Neural cell (in vitro differentiated cells): ENCODE results near the gene FOXO1. TPM values are rescaled to one million over a fixed set of nuclear protein-coding genes. Genes with fewer than 3 reads are reported as not detected.
"Not testable (repeated sequence)": the region's sequence is repeated elsewhere in the genome, so short reads cannot be mapped to it uniquely, and the experiment has no call there.

ENCODE experiments used
- H2AFZ ChIP-seq: fragments of 200-600, 300-800 bp; sonication (generic), shearing (Covaris generic); 2 replicates; pipeline ENCODE4 v1.6.0; 2014; ENCODE audit warnings: low read depth, mild to moderate bottlenecking, antibody characterized with exemption, low read length, moderate library complexity
- H3F3A ChIP-seq: fragments of 200-600 bp; shearing (Covaris generic); 2 replicates; pipeline ENCODE4 v1.6.1; 2016; ENCODE audit warnings: mild to moderate bottlenecking, moderate library complexity, mixed read lengths, antibody characterized with exemption, low read length; ENCODE audit not compliant: insufficient read depth, poor library complexity, severe bottlenecking
- H3K27ac ChIP-seq: fragments of 200-600, 300-800 bp; sonication (generic), shearing (Covaris generic); 2 replicates; pipeline ENCODE4 v1.5.1; 2014; ENCODE audit warnings: mild to moderate bottlenecking, low read length, moderate library complexity
- H3K27me3 ChIP-seq: fragments of 300-800, 200-600 bp; sonication (generic), shearing (Covaris generic); 2 replicates; pipeline ENCODE4 v1.6.0; 2014; ENCODE audit warnings: mild to moderate bottlenecking, low read depth, low read length, moderate library complexity; ENCODE audit not compliant: insufficient read depth
- H3K36me3 ChIP-seq: fragments of 300-800, 200-600 bp; sonication (generic), shearing (Covaris generic); 2 replicates; pipeline ENCODE4 v1.5.1; 2014; ENCODE audit warnings: mild to moderate bottlenecking, antibody characterized with exemption, low read length, moderate library complexity; ENCODE audit not compliant: insufficient read depth
- H3K4me2 ChIP-seq: fragments of 300-800, 200-600 bp; sonication (generic), shearing (Covaris generic); 2 replicates; pipeline ENCODE4 v1.6.0; 2014; ENCODE audit warnings: mild to moderate bottlenecking, low read length
- H3K4me3 ChIP-seq: fragments of 300-800, 200-600 bp; sonication (generic), shearing (Covaris generic); 2 replicates; pipeline ENCODE4 v1.5.1; 2014; ENCODE audit warnings: mild to moderate bottlenecking, low read length, moderate library complexity
- H3K79me2 ChIP-seq: fragments of 200-600 bp; shearing (Covaris generic); replicated peaks from 2 replicates; pipeline ENCODE4 v1.6.0; 2014; ENCODE audit warnings: mild to moderate bottlenecking, low read length, moderate library complexity; ENCODE audit not compliant: insufficient read depth
- H3K9ac ChIP-seq: fragments of 300-800, 200-600 bp; sonication (generic), shearing (Covaris generic); 2 replicates; pipeline ENCODE4 v1.6.1; 2016; ENCODE audit warnings: mild to moderate bottlenecking, low read length, mixed read lengths
- H3K9me2 ChIP-seq: fragments of 200-600 bp; shearing (Covaris generic); 2 replicates; pipeline ENCODE4 v1.6.1; 2016; ENCODE audit warnings: mild to moderate bottlenecking, low read length, mixed read lengths; ENCODE audit not compliant: insufficient read depth
- H3K9me3 ChIP-seq: fragments of 200-600, 300-800 bp; sonication (generic), shearing (Covaris generic); 2 replicates; pipeline ENCODE4 v1.6.1; 2016; ENCODE audit warnings: mild to moderate bottlenecking, mixed run types, low read length, moderate library complexity, mixed read lengths
- H4K20me1 ChIP-seq: fragments of 200-600 bp; shearing (Covaris generic); 2 replicates; pipeline ENCODE4 v1.6.1; 2016; ENCODE audit warnings: mild to moderate bottlenecking, mixed run types; ENCODE audit not compliant: insufficient read depth
- EP300 ChIP-seq: fragments of 450-650 bp; conservative IDR thresholded peaks from 2 replicates; pipeline ENCODE4 v1.6.1; 2014; ENCODE audit warnings: antibody characterized with exemption, mild to moderate bottlenecking, moderate library complexity; ENCODE audit not compliant: poor library complexity, severe bottlenecking
- EZH2 ChIP-seq: fragments of 200-600, 300-800 bp; shearing (Covaris generic), sonication (generic); IDR thresholded peaks from 2 replicates; pipeline ENCODE4 v1.6.1; 2014; ENCODE audit warnings: antibody characterized with exemption, low read length, borderline replicate concordance, mild to moderate bottlenecking; ENCODE audit not compliant: insufficient read depth, poor library complexity, severe bottlenecking
- MXI1 ChIP-seq: fragments of 450-650 bp; conservative IDR thresholded peaks from 2 replicates; pipeline ENCODE4 v1.6.1; 2014; ENCODE audit warnings: antibody characterized with exemption, mild to moderate bottlenecking; ENCODE audit not compliant: poor library complexity, severe bottlenecking
- POLR2AphosphoS5 ChIP-seq: IDR thresholded peaks from 2 replicates; pipeline ENCODE4 v1.6.1; 2012
- RAD21 ChIP-seq: fragments of 450-650 bp; conservative IDR thresholded peaks from 2 replicates; pipeline ENCODE4 v1.6.1; 2014; ENCODE audit warnings: antibody characterized with exemption, mild to moderate bottlenecking, moderate library complexity
- SMC3 ChIP-seq: fragments of 450-650 bp; conservative IDR thresholded peaks from 2 replicates; pipeline ENCODE4 v1.6.1; 2014; ENCODE audit warnings: antibody characterized with exemption, mild to moderate bottlenecking, moderate library complexity; ENCODE audit not compliant: poor library complexity
- TAF1 ChIP-seq: IDR thresholded peaks from 2 replicates; pipeline ENCODE4 v1.6.1; 2012; ENCODE audit warnings: low read depth
- polyA plus RNA-seq: library from polyadenylated mRNA; depleted of rRNA; stranded (reverse); fragments of >200 nt; gene quantifications from 2 replicates; pipeline ENCODE4 v1.2.3, GENCODE V29; 2014
- TF ChIP-seq, protein P1 (sequence below): fragments of 450-650 bp; IDR thresholded peaks from 2 replicates; pipeline ENCODE4 v1.5.1; 2014; ENCODE audit warnings: antibody characterized with exemption, mild to moderate bottlenecking, moderate library complexity; ENCODE audit not compliant: poor library complexity, severe bottlenecking
- TF ChIP-seq, protein P2 (sequence below): IDR thresholded peaks from 2 replicates; pipeline ENCODE4 v1.6.1; 2012; ENCODE audit warnings: borderline replicate concordance

Gene FOXO1
- polyA plus RNA-seq, 1 donor from 2014 or later = 1.2 TPM

GRCh38 chr13:40665126-40666044 lies 1.1 kb downstream of the FOXO1 start:
- no peaks in the 10 kb centered on the region for H3F3A ChIP-seq
- peak overlapping the region; percentile 8 for H2AFZ ChIP-seq
- no peaks in the 10 kb centered on the region for H3K9me2 ChIP-seq
- H3K4me2 ChIP-seq = peak overlapping the region; percentile 59
- peaks cover 58% of the 10 kb centered on the region for H3K27me3 ChIP-seq
- H3K36me3 ChIP-seq = no peaks in the 10 kb centered on the region
- H3K9me3 ChIP-seq = no peaks in the 10 kb centered on the region
- peak; percentile 43 for TF ChIP-seq EZH2
- TF ChIP-seq TAF1 = no peak
- TF ChIP-seq, protein P1, sequence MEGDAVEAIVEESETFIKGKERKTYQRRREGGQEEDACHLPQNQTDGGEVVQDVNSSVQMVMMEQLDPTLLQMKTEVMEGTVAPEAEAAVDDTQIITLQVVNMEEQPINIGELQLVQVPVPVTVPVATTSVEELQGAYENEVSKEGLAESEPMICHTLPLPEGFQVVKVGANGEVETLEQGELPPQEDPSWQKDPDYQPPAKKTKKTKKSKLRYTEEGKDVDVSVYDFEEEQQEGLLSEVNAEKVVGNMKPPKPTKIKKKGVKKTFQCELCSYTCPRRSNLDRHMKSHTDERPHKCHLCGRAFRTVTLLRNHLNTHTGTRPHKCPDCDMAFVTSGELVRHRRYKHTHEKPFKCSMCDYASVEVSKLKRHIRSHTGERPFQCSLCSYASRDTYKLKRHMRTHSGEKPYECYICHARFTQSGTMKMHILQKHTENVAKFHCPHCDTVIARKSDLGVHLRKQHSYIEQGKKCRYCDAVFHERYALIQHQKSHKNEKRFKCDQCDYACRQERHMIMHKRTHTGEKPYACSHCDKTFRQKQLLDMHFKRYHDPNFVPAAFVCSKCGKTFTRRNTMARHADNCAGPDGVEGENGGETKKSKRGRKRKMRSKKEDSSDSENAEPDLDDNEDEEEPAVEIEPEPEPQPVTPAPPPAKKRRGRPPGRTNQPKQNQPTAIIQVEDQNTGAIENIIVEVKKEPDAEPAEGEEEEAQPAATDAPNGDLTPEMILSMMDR = no peak
- no peak for TF ChIP-seq EP300
- TF ChIP-seq SMC3 = no peak
- peak; percentile 12 for TF ChIP-seq POLR2AphosphoS5
- no peak for TF ChIP-seq MXI1
- TF ChIP-seq, protein P2, sequence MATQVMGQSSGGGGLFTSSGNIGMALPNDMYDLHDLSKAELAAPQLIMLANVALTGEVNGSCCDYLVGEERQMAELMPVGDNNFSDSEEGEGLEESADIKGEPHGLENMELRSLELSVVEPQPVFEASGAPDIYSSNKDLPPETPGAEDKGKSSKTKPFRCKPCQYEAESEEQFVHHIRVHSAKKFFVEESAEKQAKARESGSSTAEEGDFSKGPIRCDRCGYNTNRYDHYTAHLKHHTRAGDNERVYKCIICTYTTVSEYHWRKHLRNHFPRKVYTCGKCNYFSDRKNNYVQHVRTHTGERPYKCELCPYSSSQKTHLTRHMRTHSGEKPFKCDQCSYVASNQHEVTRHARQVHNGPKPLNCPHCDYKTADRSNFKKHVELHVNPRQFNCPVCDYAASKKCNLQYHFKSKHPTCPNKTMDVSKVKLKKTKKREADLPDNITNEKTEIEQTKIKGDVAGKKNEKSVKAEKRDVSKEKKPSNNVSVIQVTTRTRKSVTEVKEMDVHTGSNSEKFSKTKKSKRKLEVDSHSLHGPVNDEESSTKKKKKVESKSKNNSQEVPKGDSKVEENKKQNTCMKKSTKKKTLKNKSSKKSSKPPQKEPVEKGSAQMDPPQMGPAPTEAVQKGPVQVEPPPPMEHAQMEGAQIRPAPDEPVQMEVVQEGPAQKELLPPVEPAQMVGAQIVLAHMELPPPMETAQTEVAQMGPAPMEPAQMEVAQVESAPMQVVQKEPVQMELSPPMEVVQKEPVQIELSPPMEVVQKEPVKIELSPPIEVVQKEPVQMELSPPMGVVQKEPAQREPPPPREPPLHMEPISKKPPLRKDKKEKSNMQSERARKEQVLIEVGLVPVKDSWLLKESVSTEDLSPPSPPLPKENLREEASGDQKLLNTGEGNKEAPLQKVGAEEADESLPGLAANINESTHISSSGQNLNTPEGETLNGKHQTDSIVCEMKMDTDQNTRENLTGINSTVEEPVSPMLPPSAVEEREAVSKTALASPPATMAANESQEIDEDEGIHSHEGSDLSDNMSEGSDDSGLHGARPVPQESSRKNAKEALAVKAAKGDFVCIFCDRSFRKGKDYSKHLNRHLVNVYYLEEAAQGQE = no peak
- peak; percentile 17 for TF ChIP-seq RAD21
- no peaks in the 10 kb centered on the region for H4K20me1 ChIP-seq
- peak overlapping the region; percentile 12 for H3K9ac ChIP-seq
- H3K79me2 ChIP-seq = no peaks in the 10 kb centered on the region
- peak overlapping the region; percentile 78 for H3K4me3 ChIP-seq
- no peak overlapping the region for H3K27ac ChIP-seq

GRCh38 chr13:40664350-40665125 lies 1.9 kb downstream of the FOXO1 start:
- TF ChIP-seq, protein P1 = no peak
- peak; percentile 45 for TF ChIP-seq EZH2
- no peak for TF ChIP-seq POLR2AphosphoS5
- no peak for TF ChIP-seq RAD21
- no peak for TF ChIP-seq TAF1
- no peak overlapping the region for H2AFZ ChIP-seq
- no peak overlapping the region for H3K9ac ChIP-seq
- peak overlapping the region; percentile 78 for H3K4me3 ChIP-seq
- no peaks in the 10 kb centered on the region for H3K9me3 ChIP-seq
- H3K27me3 ChIP-seq = peaks cover 58% of the 10 kb centered on the region
- no peak overlapping the region for H3K4me2 ChIP-seq
- H4K20me1 ChIP-seq = no peaks in the 10 kb centered on the region
- H3F3A ChIP-seq = no peaks in the 10 kb centered on the region
- H3K36me3 ChIP-seq = no peaks in the 10 kb centered on the region
- H3K79me2 ChIP-seq = no peaks in the 10 kb centered on the region
- H3K9me2 ChIP-seq = no peaks in the 10 kb centered on the region
- no peak overlapping the region for H3K27ac ChIP-seq

DNA sequence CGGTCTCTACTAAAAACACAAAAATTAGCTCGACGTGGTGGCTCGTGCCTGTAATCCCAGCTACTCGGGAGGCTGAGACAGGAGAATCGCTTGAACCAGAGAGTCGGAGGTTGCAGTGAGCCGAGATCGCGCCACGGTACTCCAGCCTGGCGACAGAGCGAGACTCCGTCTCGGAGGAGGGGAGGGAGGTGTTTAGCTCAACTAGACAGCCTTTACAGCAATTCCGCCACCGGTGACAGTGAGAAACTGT lies 2.4 kb downstream of the FOXO1 start:
- H3K36me3 ChIP-seq, H3F3A ChIP-seq, H3K9me2 ChIP-seq, H3K79me2 ChIP-seq, H3K4me2 ChIP-seq, H3K9ac ChIP-seq, H3K27ac ChIP-seq, H4K20me1 ChIP-seq, H2AFZ ChIP-seq, H3K9me3 ChIP-seq: not testable (repeated sequence)
- H3K4me3 ChIP-seq = peak overlapping the region; percentile 78
- peaks cover 58% of the 10 kb centered on the region for H3K27me3 ChIP-seq
